Central memory CD4-positive, alpha-beta T cell (primary cell): Measurements from ENCODE around the gene MAGEB5.
"Not testable (repeated sequence)": the region's sequence is repeated elsewhere in the genome, so short reads cannot be mapped to it uniquely, and the experiment has no call there.

Source experiments
- DNase-seq: peaks from one replicate; pipeline ENCODE4 v3.0.0; 2022
- total RNA-seq, 3 experiments: gene quantifications; one replicate each; lab custom pipeline; 2026; lab: John Stamatoyannopoulos, UW

Gene MAGEB5, protein sequence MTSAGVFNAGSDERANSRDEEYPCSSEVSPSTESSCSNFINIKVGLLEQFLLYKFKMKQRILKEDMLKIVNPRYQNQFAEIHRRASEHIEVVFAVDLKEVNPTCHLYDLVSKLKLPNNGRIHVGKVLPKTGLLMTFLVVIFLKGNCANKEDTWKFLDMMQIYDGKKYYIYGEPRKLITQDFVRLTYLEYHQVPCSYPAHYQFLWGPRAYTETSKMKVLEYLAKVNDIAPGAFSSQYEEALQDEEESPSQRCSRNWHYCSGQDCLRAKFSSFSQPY
- total RNA-seq, result 0 reads per million in 3 experiments

DNA sequence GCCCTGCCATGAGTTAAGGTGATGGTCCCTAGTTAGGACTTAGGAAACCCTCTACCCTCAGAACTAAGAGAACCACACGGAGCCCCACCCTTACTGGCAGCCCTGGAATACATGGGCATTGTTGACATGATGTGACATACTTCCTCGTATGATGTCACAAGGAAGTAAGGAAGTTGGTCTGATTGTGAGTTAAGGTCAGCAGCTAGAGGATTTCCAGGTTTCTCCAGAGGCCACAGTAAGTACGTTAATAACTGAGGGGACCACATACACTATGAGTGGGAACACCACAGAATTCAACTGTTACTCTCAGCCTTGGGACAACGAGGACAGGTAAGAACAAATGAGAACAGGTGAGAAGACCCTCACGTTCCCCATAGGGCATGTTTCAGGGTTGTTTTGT is at the start of gene MAGEB5:
Gene MAGEB5 (plus strand): TSS at position 301 of the 400 bp plus-strand sequence. CDS start 1,133 bp downstream, outside the sequence.
- DNase-seq, result no peak

GRCh38 chrX:26192204-26192603 is 23.8 kb upstream of the MAGEB5 start, which contains the start of gene MAGEB6:
TSS of gene MAGEB6 (plus strand) at chrX:26192440. CDS start at chrX:26193847, 1,407 bp downstream.
- DNase-seq, result no peak

DNA sequence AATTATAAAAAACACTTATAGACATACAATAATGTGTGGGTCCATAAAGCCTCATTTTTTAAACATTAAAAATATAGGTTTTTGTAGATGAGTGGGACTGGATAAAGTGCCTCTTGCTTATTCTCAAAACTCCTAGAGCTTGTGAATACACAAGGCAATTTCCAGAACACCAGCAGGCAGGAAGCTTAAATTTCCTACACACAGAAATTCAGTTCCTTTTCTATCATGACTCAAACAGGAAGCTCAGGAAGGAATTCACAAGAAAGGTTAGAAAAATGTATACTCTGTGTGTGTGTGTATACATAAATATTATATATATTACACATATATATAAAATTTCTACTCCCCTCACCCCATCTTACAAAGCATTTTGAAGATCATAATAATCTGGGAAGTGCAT is 12.4 kb upstream of the MAGEB5 start:
- no peak for DNase-seq

- DNase-seq, result not testable (repeated sequence)
Observed at GRCh38 chrX:26204717-26205116, 11.3 kb upstream of the MAGEB5 start.

GRCh38 chrX:26208012-26208411 is 8.0 kb upstream of the MAGEB5 start:
- no peak for DNase-seq

DNA sequence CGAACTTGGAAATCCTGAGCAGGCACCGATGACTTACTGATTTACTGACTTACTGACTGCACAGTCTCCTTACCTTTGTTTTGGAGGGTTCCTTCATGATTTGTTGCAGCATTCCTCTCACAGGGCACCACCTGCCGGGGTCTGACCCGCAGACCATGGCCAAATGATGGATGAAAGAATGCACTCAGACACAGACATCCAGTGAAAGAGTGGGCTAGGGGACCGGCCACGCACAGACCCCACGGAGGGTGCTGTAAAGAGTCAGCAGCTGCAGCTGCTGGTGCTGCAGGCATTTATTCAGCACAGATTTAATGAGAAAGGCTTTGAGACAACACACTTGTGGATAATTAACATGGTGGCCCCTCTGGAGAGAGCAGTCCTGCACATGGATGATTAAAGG is 3.4 kb downstream of the MAGEB5 start:
- DNase-seq, result no peak

DNA sequence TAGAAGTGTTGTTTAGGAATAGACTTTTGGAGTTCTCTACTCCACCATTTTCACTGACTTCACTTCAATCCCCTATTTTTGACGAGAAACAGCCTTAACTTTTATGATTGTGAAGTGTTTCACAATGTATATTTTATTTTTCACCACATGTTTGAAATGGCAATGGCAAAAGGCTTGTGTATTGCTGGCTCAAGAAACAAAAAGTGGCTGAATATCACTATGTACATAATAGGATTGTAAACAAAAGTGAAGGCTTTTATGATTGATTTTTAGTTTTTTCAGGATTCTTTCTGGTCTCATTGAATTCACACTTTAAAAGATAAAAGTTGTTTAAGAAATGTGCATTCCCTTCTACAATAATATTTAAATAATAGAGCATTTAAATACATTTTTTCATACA is 18.2 kb downstream of the MAGEB5 start:
- DNase-seq, result no peak

GRCh38 chrX:26253526-26253925 is 37.6 kb downstream of the MAGEB5 start:
- no peak for DNase-seq

- DNase-seq, result no peak
Observed at GRCh38 chrX:26254436-26254835, 38.5 kb downstream of the MAGEB5 start.

GRCh38 chrX:26262121-26262523 is 46.2 kb downstream of the MAGEB5 start:
- no peak for DNase-seq
